Measurements from ENCODE around the gene FAM118A. TPM values are rescaled to one million over a fixed set of nuclear protein-coding genes. Genes with fewer than 3 reads are reported as not detected.
"Not testable (repeated sequence)": the region's sequence is repeated elsewhere in the genome, so short reads cannot be mapped to it uniquely, and the experiment has no call there.

FAM118A gene
- total and polyA plus RNA-seq, 8 donors: 12.0 to 747 (median 53.7) TPM

GRCh38 chr22:45357490-45357889 is 47.8 kb downstream of the FAM118A start:
- whole genome bisulfite sequencing, 5 donors: 91 to 100% (median 97%) methylated on average over 1 of the region's 1 CpG
- H3K4me1 ChIP-seq: no peaks in the 10 kb centered on the region
- intact Hi-C loops (cut with DNase I; ENCODE audit: low total_unique reads): no loop called here

GRCh38 chr22:45358127-45358526 is 48.4 kb downstream of the FAM118A start:
- no peak for DNase-seq
- Histone ChIP-seq H3K27me3 (no peaks in the 10 kb centered on the region), H3K4me1 (no peaks in the 10 kb centered on the region), H3K36me3 (no peaks in the 10 kb centered on the region), H3K27ac (no peak overlapping the region), H3K4me3 (no peak overlapping the region), H3K9me3 (no peaks in the 10 kb centered on the region)
- no peak for TF ChIP-seq POLR2AphosphoS5 (IDR thresholded peaks at IDR 0.05)
- no peak for TF ChIP-seq POLR2A (IDR thresholded peaks at IDR 0.05)
- TF ChIP-seq EP300 (IDR thresholded peaks at IDR 0.05): no peak
- TF ChIP-seq CTCF (IDR thresholded peaks at IDR 0.05): no peak
- intact Hi-C loops (cut with DNase I; ENCODE audit: low total_unique reads): no loop called here
- WGBS, 5 donors: 92 to 100% (median 100%) methylated on average over 1 of the region's 1 CpG

More at GRCh38 chr22:45357490-45357889, 47.8 kb downstream of the FAM118A start:
- TF ChIP-seq POLR2A (IDR thresholded peaks at IDR 0.05) (no peak), CTCF (IDR thresholded peaks at IDR 0.05) (no peak), POLR2AphosphoS5 (IDR thresholded peaks at IDR 0.05) (no peak), EP300 (IDR thresholded peaks at IDR 0.05) (no peak)
- no peak for DNase-seq
- no peak overlapping the region for H3K27ac ChIP-seq
- H3K4me3 ChIP-seq: no peak overlapping the region
- no peaks in the 10 kb centered on the region for H3K36me3 ChIP-seq
- no peaks in the 10 kb centered on the region for H3K27me3 ChIP-seq
- H3K9me3 ChIP-seq: no peaks in the 10 kb centered on the region

- 59 to 72% (median 69%) methylated on average over 4 of the region's 4 CpGs for WGBS, 5 donors
- no peaks in the 10 kb centered on the region for H3K9me3 ChIP-seq
- intact Hi-C loops (cut with DNase I; ENCODE audit: low total_unique reads): no loop called here
- H3K36me3 ChIP-seq: no peaks in the 10 kb centered on the region
- no peak for TF ChIP-seq POLR2A (IDR thresholded peaks at IDR 0.05)
- TF ChIP-seq POLR2AphosphoS5 (IDR thresholded peaks at IDR 0.05): no peak
- no peak for TF ChIP-seq EP300 (IDR thresholded peaks at IDR 0.05)
- no peak for TF ChIP-seq CTCF (IDR thresholded peaks at IDR 0.05)
- DNase-seq: no peak
- no peak overlapping the region for H3K27ac ChIP-seq
- H3K27me3 ChIP-seq: no peaks in the 10 kb centered on the region
- no peaks in the 10 kb centered on the region for H3K4me1 ChIP-seq
- no peak overlapping the region for H3K4me3 ChIP-seq
Measured at GRCh38 chr22:45359627-45360026, 49.9 kb downstream of the FAM118A start.

GRCh38 chr22:45366713-45367112 is 57.0 kb downstream of the FAM118A start:
- TF ChIP-seq EP300 (IDR thresholded peaks at IDR 0.05): no peak
- TF ChIP-seq CTCF (IDR thresholded peaks at IDR 0.05): no peak
- TF ChIP-seq POLR2A (IDR thresholded peaks at IDR 0.05): no peak
- TF ChIP-seq POLR2AphosphoS5 (IDR thresholded peaks at IDR 0.05): no peak
- intact Hi-C loops (cut with DNase I; ENCODE audit: low total_unique reads): no loop called here
- Histone ChIP-seq H3K27ac (no peak overlapping the region), H3K36me3 (no peaks in the 10 kb centered on the region), H3K4me1 (no peaks in the 10 kb centered on the region), H3K27me3 (no peaks in the 10 kb centered on the region), H3K9me3 (peaks cover 0 to 17% (median 15%) of the 10 kb centered on the region in 4 donors), H3K4me3 (no peak overlapping the region)
- WGBS, 5 donors: 84 to 89% (median 85%) methylated on average over 3 of the region's 3 CpGs
- no peak for DNase-seq

GRCh38 chr22:45373592-45373991 is 63.9 kb downstream of the FAM118A start:
- intact Hi-C loops (cut with DNase I; ENCODE audit: low total_unique reads); H3K27me3 ChIP-seq; H3K27ac ChIP-seq; H3K36me3 ChIP-seq; H3K9me3 ChIP-seq; H3K4me1 ChIP-seq; H3K4me3 ChIP-seq; DNase-seq: not testable (repeated sequence)
- WGBS, 5 donors: 83 to 92% (median 89%) methylated on average over 3 of the region's 3 CpGs

Data from stomach (tissue), 9 donors.